GM04504 (cell line): ENCODE measurements around the gene SCIMP.
"Not testable (repeated sequence)": the region's sequence is repeated elsewhere in the genome, so short reads cannot be mapped to it uniquely, and the experiment has no call there.

ENCODE experiments used
- DNase-seq: peaks from one replicate; pipeline ENCODE4 v3.0.0-alpha.2; 2012; ENCODE audit warnings: low read depth

SCIMP gene

GRCh38 chr17:5234645-5235576 is at the start of gene SCIMP:
SCIMP (minus strand) TSS chr17:5234860; CDS start chr17:5234755, 105 bp downstream.
- DNase-seq = no peak

DNA sequence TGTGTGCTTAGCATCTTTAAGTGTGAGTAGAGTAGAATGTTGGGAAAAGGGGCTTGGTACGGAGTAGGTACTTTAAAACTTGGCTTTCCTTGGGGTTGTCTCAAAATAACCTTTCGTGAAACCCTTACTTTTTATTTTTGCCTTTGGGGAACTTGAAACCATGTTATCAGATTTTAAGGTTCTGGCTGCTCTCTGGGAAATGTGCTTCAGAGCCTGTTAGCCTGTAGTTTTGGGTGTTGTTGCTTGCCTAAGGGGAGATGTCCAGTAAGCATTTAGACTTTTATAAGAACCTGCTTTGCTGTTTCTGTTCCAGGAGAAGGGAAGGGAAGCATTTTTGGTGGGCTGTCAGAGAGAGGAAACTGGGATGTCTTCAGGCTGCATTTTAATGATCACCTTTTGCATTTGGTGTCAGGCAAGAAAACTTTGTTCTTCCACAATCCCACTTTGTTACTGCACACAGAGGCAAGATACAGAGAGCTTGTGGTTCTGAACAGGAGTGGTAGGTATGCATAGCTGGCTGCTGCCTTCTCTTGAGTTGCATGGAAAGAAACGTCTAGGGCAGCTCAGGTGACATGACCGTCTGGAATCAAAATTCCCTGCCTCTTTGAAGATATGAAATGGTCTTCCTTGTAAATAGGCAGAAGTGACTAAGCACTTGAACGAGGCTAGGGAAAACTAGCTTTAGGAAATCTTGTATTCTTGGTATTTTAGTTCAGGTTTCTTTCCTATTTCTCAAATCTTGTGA is 49.1 kb upstream of the SCIMP start:
- DNase-seq = no peak

GRCh38 chr17:5282642-5283217 is 48.1 kb upstream of the SCIMP start:
- DNase-seq = no peak

DNA sequence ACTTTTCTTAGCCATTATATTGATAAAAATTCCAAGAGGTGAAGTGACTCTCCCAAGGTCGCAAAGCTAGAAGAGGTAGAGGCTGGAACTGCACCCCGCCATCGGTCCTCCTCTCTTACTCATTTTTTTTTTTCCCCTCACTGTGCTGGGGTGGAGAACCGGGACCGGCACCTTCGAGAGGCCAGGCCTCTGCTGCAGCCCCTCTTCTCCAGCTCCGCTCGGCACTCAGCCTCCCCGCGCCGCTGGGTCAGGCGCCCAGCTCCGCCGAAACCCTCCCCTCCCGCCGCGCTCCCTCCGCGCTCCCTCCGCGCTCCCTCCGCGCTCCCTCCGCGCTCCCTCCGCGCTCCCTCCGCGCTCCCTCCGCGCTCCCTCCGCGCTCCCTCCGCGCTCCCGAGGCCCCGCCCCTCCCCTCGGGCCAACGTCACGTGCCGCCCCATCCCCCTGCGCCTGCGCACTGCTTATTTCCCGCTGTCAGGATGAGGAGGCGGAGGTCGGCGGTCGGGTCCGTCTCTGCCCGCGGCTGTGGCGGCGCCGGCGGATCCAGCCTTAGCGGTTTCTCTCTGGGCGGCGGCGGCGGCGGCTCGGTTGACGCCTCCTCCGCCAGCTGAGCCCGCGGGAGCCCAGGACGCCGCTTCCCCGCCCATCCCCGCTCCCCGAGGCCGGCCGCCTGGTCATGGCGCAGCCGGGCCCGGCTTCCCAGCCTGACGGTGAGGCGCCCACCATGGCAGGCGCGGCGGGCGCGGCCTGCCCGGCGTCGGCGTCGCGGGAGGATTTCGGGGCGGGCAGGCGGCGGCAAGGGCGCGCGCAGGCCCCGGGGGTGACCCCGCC is 47.4 kb upstream of the SCIMP start, which contains the start of gene RABEP1:
Gene RABEP1 (plus strand): TSS at position 471 of the 828 bp plus-strand sequence. CDS start 203 bp downstream, at position 674.
- DNase-seq = peak; percentile 71

GRCh38 chr17:5272322-5272721 is 37.7 kb upstream of the SCIMP start:
- DNase-seq = no peak

DNA sequence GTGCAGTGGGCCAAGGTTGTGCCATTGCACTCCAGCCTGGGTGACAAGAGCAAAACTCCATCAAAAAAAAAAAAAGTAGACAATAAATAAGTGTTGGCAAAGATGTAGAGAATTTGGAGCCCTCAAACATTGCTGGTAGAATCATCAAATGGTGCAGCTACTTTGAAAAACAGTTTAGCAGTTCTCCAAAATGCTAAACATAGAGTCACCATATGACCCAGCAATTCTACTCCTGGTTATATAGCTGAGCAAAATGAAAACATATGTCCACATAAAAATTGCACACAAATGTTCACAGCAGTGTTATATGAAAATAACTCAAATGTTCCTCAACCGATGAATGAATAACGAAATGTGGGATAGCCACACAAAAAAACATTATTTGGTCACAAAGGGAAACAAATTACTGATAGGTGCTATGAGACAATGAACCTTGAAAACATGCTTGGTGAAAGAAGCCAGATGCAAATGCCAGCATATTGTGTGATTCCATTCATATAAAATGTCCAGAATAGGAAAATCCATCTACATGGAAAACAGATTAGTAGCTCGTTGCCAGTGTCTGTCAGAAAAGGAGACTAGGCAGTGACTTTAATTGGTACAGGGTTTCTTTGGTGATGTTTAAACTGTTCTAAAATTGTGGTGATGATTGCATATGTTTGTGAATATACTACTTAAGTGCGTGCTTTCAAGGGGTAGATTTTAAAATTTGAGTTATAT is 34.7 kb upstream of the SCIMP start:
- no peak for DNase-seq

- no peak for DNase-seq
Observed at GRCh38 chr17:5264893-5265292, 30.2 kb upstream of the SCIMP start.

DNA sequence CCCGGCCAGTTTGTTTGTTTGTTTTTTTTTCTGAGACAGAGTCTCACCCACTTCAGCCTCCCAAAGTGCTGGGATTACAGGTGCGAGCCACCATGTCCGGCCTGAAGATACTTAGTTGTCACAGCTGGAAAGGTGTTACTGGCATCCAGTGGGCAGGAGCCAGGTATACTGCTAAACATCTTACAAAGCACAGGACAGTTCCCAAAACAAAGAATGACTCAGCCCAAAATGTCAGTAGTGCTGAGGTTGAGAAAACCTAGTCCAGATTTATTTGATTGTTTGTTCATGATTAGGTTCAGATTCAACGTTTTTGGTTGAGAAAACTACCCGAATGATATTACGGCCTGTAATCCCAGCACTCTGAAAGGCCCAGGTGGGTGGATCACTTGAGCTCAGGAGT is 28.8 kb upstream of the SCIMP start:
- DNase-seq = no peak

DNA sequence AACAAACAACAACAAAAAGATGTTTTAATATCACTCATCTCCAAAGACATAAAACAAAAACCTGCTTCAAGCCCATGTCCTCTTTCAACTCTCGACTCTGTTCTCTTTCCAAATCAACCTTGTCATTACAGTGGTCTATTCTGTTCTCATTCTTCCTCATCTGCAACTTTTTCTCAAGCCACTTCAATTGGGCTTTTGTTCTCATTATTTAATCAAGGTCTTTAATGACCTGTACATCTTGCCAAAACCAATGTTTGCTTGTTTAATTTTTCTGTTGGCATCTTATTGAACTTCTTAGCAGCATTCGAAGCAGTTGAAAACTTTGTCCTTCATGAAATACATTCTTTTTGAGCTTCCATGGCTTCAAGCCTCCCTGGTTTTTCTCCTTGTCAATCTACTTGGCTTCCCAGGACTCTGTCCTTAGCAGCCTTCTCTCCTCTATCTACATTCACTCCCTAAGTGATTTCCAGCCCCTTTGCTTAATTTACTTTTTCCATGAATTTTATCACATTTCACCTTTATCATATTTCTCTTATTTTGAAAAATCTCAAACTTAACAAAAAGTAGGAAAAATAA is 27.8 kb upstream of the SCIMP start:
- no peak for DNase-seq

DNA sequence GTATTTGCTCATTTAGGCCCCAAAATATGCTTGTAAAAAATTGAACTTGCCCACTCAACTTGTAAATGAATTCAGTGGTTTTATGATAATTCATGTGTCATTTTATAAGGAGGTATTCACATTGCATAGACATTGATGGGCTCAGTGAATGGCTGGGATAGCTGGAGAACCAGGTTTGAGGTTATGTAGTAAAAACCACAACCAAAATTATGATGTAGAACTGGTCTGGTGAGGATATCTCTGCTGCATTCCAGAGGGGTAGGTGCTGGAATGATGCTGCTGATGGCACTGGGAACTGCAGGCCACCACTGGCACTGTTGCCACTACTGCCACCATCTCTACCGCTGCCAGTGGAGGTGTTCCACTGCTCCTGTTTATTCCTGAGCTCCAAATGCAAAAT is 25.9 kb upstream of the SCIMP start:
- no peak for DNase-seq

GRCh38 chr17:5257124-5257523 is 22.5 kb upstream of the SCIMP start:
- no peak for DNase-seq

- DNase-seq = no peak
Observed at GRCh38 chr17:5254903-5255521, 20.4 kb upstream of the SCIMP start.

DNA sequence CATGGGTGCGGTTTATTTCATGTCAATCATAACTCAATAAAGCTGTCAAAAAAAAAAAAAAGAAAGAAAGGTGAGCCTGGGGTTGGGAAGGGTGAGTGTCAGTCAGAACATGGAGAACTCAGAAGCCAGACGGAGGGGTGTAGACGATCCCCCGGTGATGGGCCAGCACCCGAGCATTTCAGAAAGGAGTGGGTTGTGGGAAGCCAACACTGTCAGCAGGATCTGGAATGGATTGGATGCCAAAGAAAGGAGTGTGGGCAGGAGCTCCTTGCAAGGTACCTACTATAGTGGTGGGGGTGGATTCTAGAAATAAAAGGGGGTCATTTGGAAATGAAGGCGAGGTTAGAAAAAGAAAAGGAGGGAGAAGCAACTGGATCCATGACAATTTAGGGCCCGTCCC is 19.8 kb upstream of the SCIMP start:
- no peak for DNase-seq

- peak; percentile 50 for DNase-seq
Observed at GRCh38 chr17:5249615-5250014, 15.0 kb upstream of the SCIMP start.

- DNase-seq = no peak
Observed at GRCh38 chr17:5248821-5249479, 14.3 kb upstream of the SCIMP start.

DNA sequence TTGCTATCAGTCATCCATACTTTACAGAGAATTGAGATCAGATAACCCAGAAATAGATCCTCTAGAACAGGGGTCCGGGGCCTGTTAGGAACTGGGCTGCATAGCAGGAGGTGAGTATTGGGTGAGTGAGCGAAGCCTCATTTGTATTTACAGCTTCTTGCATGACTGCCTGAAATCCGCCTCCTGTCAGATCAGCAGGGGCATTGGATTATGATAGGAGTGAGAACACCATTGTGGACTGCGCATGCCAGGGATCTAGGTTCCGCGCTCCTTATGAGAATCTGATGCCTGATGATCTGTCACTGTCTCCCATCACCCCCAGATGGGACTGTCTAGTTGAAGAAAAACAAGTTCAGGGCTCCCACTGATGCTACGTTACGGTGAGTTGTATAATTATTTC is 13.0 kb upstream of the SCIMP start:
- DNase-seq = no peak

DNA sequence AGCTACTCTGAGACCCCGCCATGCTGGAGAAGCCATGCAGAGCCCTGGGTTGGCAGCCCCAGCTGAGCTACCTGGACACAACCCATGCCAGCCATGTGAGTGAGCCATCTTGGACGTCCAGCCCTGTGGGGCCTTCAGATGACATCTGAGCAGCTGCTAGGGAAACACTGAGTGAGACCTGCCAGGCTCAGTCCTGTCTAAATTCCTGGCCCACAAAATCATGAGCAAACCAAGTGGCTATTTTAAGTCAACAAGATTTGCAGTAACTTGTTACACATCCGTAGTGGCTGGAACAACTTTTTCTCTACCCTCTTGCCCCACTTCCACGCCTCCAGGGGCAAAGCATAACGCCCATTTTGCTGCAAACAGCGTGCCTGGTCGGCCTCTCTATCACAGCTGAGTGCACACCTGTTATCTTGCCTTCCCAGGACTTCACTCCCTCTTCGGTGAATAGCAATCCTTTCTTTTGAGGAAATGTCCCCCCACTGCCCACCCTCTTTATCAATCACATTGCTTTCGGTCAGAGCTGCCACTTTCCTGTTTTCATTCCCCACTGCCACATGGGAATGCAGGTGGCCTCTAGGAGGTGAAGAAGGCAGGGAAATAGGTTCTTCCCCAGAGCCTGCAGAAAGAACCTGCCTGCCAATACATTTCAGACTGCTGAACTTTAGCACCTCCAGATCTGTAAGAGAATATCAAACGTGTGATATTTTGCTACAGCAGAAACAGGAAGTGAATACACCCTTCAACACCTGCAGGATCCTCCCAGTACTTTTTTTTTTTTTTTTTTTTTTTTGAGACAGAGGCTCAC is 7.4 kb upstream of the SCIMP start:
- no peak for DNase-seq

DNA sequence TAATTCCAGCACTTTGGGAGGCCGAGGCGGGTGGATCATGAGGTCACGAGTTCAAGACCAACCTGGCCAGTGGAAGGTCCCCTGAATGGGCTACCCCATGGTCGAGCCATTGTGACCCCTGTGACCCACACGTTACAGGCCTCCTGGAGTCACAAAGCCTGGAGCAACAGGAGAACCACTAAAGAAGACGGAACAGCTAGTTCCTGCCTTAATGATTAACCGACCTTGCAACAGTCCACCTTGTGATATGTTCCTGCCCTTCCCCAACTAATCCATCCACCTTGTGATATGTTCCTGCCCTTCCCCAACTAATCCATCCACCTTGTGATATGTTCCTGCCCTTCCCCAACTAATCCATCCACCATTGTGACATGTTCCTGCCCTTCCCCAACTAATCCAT is 5.1 kb upstream of the SCIMP start:
- not testable (repeated sequence) for DNase-seq

DNA sequence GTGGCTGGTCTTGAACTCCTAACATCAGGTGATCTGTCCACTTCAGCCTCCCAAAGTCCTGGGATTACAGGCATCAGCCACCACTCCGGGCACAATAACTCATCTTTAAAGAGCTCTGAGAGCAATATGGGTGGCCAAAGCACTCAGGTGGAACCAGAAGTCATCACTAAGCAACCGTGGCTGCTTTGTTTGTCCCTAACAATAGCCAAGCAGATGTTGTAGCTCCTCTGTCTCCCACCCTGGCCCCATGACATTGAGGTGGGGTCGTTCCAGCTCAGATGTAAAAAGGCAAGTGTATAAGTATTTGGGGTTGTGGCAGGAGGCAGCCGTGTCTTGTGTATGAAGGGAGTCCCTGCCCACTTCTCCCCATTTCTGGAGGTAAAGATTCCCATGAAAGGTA is 3.7 kb upstream of the SCIMP start:
- DNase-seq = no peak
